ENCODE data around the gene PPM1E.
"Not testable (repeated sequence)": the region's sequence is repeated elsewhere in the genome, so short reads cannot be mapped to it uniquely, and the experiment has no call there.

Gene PPM1E

GRCh38 chr17:58850106-58850505, 94.5 kb downstream of the PPM1E start:
- DNase-seq: not testable (repeated sequence)

DNA sequence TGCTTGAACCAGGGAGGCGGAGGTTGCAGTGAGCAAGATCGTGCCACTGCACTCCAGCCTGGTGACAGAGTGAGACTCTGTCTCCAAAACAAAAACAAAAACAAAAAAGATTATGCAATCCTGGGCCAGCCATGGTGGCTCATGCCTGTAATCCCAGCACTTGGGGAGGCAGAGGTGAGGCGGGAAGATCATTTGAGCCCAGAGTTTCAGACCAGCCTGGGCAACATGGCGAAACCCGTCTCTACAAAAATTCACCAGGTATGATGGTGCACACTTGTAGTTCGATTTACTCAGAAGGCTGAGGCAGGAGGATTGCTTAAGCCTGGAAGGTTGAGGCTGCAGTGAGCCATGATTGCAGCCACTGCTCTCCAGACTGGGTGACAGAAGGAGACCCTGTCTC, 109.6 kb downstream of the PPM1E start:
- DNase-seq: no peak

DNA sequence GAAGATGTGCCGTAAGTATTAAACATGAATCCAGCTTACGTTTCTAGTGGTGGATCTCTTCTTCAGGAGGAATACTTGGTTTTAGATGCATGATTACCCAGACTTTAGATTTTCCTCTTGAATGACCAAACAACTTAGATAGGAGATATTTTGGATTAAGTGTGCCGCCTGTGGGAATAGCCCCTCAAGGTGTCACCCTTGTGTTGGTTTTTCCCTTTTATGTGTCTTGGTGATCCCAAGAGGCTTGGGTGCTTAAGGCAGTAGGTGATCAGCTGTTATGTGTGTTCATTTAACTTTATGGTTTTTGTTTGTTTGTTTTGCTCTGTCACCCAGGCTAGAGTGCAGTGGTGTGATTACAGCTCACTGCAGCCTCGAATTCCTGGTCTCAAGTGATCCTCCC, 115.1 kb downstream of the PPM1E start:
- DNase-seq: no peak

- no peak for DNase-seq
These were observed 118.3 kb downstream of the PPM1E start for GRCh38 chr17:58873926-58874325.

GRCh38 chr17:58875261-58875660, 119.6 kb downstream of the PPM1E start:
- DNase-seq: no peak

GRCh38 chr17:58884161-58884560, 128.5 kb downstream of the PPM1E start:
- no peak for DNase-seq

DNA sequence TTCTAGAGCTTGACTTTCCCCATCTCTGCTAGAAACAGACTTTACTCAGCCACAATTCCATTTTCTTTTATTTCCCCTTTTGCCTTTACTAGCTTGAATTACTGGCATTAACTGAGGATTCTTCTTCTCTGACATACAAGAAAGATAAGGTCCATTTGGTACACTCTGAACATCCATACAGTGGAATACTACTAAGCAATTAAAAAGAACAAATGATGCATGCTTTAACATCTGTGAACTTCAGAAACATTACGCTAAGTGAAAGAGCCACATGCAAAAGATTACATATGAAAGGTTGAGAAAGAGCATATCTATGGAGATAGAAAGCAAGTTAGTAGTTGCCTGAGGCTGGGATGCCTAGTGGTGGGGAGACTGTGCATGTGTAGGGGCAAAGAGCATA, 130.9 kb downstream of the PPM1E start:
- no peak for DNase-seq

DNA sequence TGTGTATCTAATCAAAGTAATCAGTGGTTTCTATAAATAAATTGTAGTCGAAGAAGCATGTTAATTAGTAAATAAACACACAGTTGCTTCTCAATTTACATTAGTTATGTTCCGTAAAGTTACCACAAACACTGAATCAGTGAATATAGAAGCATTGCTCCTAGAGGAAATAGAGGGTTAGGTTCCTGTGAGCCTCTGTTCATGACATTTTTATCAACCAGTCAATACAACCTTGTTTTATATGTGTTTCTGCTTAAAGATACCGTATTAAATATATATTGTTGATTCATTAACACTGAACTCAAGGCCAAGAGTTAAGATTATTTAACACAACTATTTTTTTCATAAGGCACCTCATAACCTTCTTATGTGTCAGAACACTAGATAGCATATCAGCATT, 134.3 kb downstream of the PPM1E start:
- no peak for DNase-seq

- no peak for DNase-seq
These were observed 143.5 kb downstream of the PPM1E start for GRCh38 chr17:58899191-58899590.

DNA sequence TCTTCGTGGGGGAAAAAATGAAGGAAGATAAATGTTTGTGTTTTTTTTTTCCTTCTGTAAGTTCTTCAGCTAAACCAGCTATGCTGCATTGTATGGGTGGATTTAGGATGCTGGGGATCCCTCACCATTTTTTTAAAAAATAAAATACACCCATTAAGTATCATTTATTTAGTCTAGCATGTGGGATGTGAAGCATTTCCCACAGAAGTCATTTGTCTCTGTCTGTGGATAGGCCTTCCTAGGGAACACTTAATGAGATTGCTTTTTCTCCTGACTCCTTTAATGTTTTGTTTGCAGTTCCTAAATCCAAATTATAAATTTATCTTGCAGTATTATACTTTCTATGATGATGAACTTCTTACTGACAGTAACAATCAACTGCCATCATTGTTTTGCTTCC, 146.7 kb downstream of the PPM1E start:
- no peak for DNase-seq

- DNase-seq: no peak
These were observed 156.2 kb downstream of the PPM1E start for GRCh38 chr17:58911741-58912343.

GRCh38 chr17:58913552-58913951, 157.9 kb downstream of the PPM1E start:
- DNase-seq: no peak

DNA sequence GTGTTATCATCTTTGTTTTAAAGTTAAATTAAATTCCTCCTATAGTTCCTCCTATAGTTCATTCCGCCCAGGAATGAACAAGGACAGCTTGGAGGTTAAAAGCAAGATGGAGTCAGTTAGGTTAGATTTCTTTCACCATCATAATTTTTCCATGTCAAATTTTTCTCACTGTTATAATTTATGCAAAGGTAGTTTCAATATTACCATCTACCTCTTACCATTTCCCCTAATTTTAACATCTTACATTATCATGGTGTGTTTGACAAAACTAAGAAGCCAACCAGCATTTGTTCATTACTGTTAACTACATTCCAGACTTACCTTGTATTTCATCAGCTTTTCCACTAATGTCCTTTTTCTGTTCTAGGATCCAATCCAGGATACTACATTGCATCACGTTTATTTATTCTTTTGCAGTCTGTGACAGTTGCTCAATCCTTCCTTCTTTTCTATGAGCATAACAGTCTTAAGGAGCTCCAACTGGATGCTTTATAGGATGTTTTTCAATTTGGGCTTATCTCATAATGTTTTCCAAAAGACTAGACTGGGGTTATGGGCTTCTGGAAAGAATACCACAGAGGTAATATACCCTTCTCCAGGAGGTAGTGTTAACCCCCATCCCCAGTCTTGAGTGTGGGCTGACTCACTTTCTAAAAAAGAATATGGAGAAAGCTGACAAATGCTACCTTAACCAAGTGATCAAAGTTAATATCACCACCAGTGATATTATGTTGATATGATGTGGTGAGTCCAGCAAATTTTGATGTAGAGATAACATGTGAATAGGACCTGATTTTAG, 158.5 kb downstream of the PPM1E start:
- DNase-seq: no peak

- no peak for DNase-seq
These were observed 161.6 kb downstream of the PPM1E start for GRCh38 chr17:58917228-58917627.

DNA sequence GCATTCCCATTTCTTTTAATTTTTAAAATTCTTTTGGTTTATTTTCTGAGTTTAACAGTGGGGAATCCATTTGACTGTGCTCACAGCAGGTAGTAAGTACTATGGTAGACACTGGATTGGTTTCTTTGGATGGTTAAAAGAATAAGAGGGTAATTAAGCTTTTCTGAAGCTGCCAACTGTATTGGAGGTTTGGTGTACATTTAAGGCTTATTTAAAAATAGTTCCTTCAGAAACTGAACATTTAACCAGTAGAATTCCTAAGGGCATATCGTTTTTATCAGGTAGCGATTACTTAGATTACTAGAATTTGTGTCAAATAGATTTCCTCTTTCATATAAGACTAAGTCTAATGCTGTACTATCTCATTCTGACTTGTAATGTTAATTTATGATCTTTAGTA, 162.4 kb downstream of the PPM1E start:
- DNase-seq: no peak

- DNase-seq: no peak
These were observed 163.2 kb downstream of the PPM1E start for GRCh38 chr17:58918884-58919283.

GRCh38 chr17:58920773-58921172, 165.1 kb downstream of the PPM1E start:
- no peak for DNase-seq

GRCh38 chr17:58932956-58933355, 177.3 kb downstream of the PPM1E start:
- no peak for DNase-seq

GRCh38 chr17:58936295-58936694, 180.6 kb downstream of the PPM1E start:
- DNase-seq: no peak

- no peak for DNase-seq
These were observed 188.5 kb downstream of the PPM1E start for GRCh38 chr17:58944166-58944565.

GRCh38 chr17:58947411-58947810, 191.8 kb downstream of the PPM1E start:
- DNase-seq: no peak

DNA sequence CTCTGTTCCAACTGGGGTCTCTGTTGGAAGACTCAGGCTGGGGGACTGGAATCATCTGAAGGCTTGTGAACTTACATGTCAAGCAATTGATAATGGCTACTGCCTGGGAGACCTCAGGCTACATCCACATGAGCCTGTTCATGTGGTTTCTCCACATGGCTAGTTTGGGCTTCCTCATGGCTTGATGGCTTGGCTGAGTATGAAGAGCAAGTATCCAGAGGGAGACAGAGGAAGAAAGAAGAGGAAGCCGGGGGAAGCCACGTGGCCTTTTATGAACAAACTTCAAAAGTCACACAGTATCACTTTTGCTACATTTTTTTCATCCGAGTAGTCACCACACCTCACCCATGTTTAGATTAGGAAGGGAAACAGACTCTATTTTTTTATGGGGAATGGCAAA, 192.2 kb downstream of the PPM1E start:
- DNase-seq: no peak

DNA sequence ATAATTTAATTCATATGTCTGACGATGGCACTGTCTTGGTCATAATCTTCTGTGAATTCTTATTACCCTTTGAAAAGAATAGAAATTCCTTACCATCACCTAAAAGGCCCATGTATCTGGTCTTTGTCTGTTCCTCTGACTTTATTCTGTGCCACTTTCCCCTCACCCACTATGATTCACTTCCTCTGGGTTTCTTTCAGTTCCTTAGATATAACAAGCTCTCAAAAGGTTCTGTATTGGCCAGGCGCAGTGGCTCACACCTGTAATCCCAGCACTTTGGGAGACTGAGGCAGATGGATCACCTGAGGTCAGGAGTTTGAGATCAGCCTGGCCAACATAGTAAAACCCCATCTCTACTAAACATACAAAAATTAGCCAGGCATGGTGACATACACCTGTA, 198.7 kb downstream of the PPM1E start:
- DNase-seq: not testable (repeated sequence)

GRCh38 chr17:58956997-58957724, 201.5 kb downstream of the PPM1E start:
- DNase-seq: no peak

Measured in NK-92 treated with Interleukin-12 subunit alpha and Interleukin-12 subunit beta, amount 100 ng/mL, for 24 hours (cell line).